IPS DF 19.7 (cell line): ENCODE measurements around the gene DNAJB8.

Source experiments
- DNase-seq: peaks from one replicate; pipeline ENCODE4 v3.0.0-alpha.2; 2013; ENCODE audit warnings: low read depth, low spot score

DNAJB8 gene

GRCh38 chr3:128447561-128448013, 19.1 kb downstream of the DNAJB8 start:
- no peak for DNase-seq

- DNase-seq: no peak
These were observed 19.9 kb downstream of the DNAJB8 start for GRCh38 chr3:128446821-128447220.

- no peak for DNase-seq
These were observed 21.3 kb downstream of the DNAJB8 start for GRCh38 chr3:128445357-128445756.

- DNase-seq: no peak
These were observed 22.9 kb downstream of the DNAJB8 start for GRCh38 chr3:128443771-128444170.

GRCh38 chr3:128442949-128443348, 23.7 kb downstream of the DNAJB8 start:
- DNase-seq: no peak

GRCh38 chr3:128442070-128442469, 24.6 kb downstream of the DNAJB8 start:
- DNase-seq: no peak

- no peak for DNase-seq
These were observed 27.5 kb downstream of the DNAJB8 start for GRCh38 chr3:128439226-128439625.

GRCh38 chr3:128438488-128439072, 28.1 kb downstream of the DNAJB8 start:
- no peak for DNase-seq

- no peak for DNase-seq
These were observed 30.5 kb downstream of the DNAJB8 start for GRCh38 chr3:128436214-128436613.

- no peak for DNase-seq
These were observed 31.1 kb downstream of the DNAJB8 start for GRCh38 chr3:128435561-128435960.

- DNase-seq: no peak
These were observed 31.6 kb downstream of the DNAJB8 start for GRCh38 chr3:128435058-128435457.

- no peak for DNase-seq
These were observed 32.2 kb downstream of the DNAJB8 start for GRCh38 chr3:128434524-128434923.

- DNase-seq: no peak
These were observed 32.9 kb downstream of the DNAJB8 start for GRCh38 chr3:128433837-128434165.

- DNase-seq: no peak
These were observed 33.5 kb downstream of the DNAJB8 start for GRCh38 chr3:128432971-128433836.

GRCh38 chr3:128432301-128432970, 34.3 kb downstream of the DNAJB8 start:
- DNase-seq: no peak

GRCh38 chr3:128431803-128432300, 34.8 kb downstream of the DNAJB8 start:
- no peak for DNase-seq

GRCh38 chr3:128430731-128431130, 36.0 kb downstream of the DNAJB8 start:
- no peak for DNase-seq

- DNase-seq: no peak
These were observed 36.4 kb downstream of the DNAJB8 start for GRCh38 chr3:128430301-128430700.

GRCh38 chr3:128429751-128430150, 36.9 kb downstream of the DNAJB8 start:
- no peak for DNase-seq

- DNase-seq: no peak
These were observed 37.4 kb downstream of the DNAJB8 start for GRCh38 chr3:128429275-128429674.

GRCh38 chr3:128427872-128428822, 38.5 kb downstream of the DNAJB8 start:
- DNase-seq: no peak
